Measurements from ENCODE around the gene GPR160. TPM values are rescaled to one million over a fixed set of nuclear protein-coding genes. Genes with fewer than 3 reads are reported as not detected.

The GPR160 gene
- total and polyA plus RNA-seq, 2 of the 13 experiments (the other 11 are each of a cell fraction or from before 2014, with no cell fraction given), result 12.1 to 23.2 TPM

- H3K27me3 ChIP-seq (ENCODE audit: control insufficient read depth in 1 of 2, insufficient read depth in 2 of 2, low read length in 2 of 2), result no peaks in the 10 kb centered on the region
- no peak for FAIRE-seq
These were observed 19.8 kb downstream of the GPR160 start for GRCh38 chr3:170057550-170057949.

More at GRCh38 chr3:170057550-170057949, 19.8 kb downstream of the GPR160 start:
- TF ChIP-seq NR2F6 (IDR thresholded peaks at IDR 0.05), result no peak
- no peak for TF ChIP-seq NR2F6 (CRISPR knock-in tag; IDR thresholded peaks at IDR 0.05)
- no peak for TF ChIP-seq HIVEP1 (CRISPR knock-in tag; IDR thresholded peaks at IDR 0.05)
- TF ChIP-seq ZFP90 (CRISPR knock-in tag; IDR thresholded peaks at IDR 0.05; ENCODE audit: borderline replicate concordance), result no peak
- no peak for TF ChIP-seq MIXL1 (CRISPR knock-in tag; IDR thresholded peaks at IDR 0.05)
- no peak for TF ChIP-seq ZNF788 (CRISPR knock-in tag; IDR thresholded peaks at IDR 0.05; ENCODE audit: borderline replicate concordance)
- TF ChIP-seq ZFP82 (CRISPR knock-in tag; IDR thresholded peaks at IDR 0.05; ENCODE audit: borderline replicate concordance), result no peak
- no peak for TF ChIP-seq HNF4A (CRISPR knock-in tag; IDR thresholded peaks at IDR 0.05)
- TF ChIP-seq ZNF234 (CRISPR knock-in tag; conservative IDR thresholded peaks at IDR 0.05), result no peak
- TF ChIP-seq ETV5 (CRISPR knock-in tag; IDR thresholded peaks at IDR 0.05; ENCODE audit: borderline replicate concordance), result no peak
- no peak for TF ChIP-seq RNF219 (CRISPR knock-in tag; IDR thresholded peaks at IDR 0.05)
- TF ChIP-seq ZNF251 (CRISPR knock-in tag; IDR thresholded peaks at IDR 0.05), result no peak
- no peak for TF ChIP-seq MNT (IDR thresholded peaks at IDR 0.05)
- no peak for TF ChIP-seq ZEB1 (IDR thresholded peaks at IDR 0.05; ENCODE audit: insufficient replicate concordance, low read depth)
- no peak for TF ChIP-seq ZNF343 (CRISPR knock-in tag; IDR thresholded peaks at IDR 0.05)
- no peak for TF ChIP-seq PAXIP1 (CRISPR knock-in tag; conservative IDR thresholded peaks at IDR 0.05)
- TF ChIP-seq ZNF589 (CRISPR knock-in tag; conservative IDR thresholded peaks at IDR 0.05), result no peak
- ChIA-PET CTCF (ENCODE audit: low intra/inter-chr PET ratio, low total read pairs) (no interaction called here), POLR2A (no interaction called here)
- no peaks in the 10 kb centered on the region for H3K79me2 ChIP-seq (ENCODE audit: insufficient read depth, low read length)
- no TSS peak for BruUV-seq (replicated peaks)
- WGBS (ENCODE audit: low lambda C conversion rate), result 98% methylated on average over 3 of the region's 3 CpGs
- H3K4me2 ChIP-seq (ENCODE audit: low read depth, low read length), result no peak overlapping the region
- ATAC-seq, result no peak
- H2AFZ ChIP-seq (ENCODE audit: low read length), result no peak overlapping the region
- no peaks in the 10 kb centered on the region for H3K9me3 ChIP-seq (ENCODE audit: low read length)
- H3K27ac ChIP-seq (ENCODE audit: extremely low read length, insufficient read depth, low read length), result no peak overlapping the region
- no peaks in the 10 kb centered on the region for H3K4me1 ChIP-seq (ENCODE audit: insufficient read depth, low read length)
- no peak overlapping the region for H3K9ac ChIP-seq (ENCODE audit: insufficient read depth, low read depth, low read length)
- peaks cover 0 to 4% of the 10 kb centered on the region in 2 experiments; a peak in 3 of 5 replicates for H3K36me3 ChIP-seq (replicated peaks in 1 of 2; ENCODE audit: control insufficient read depth in 1 of 2, insufficient read depth in 2 of 2, low read length in 2 of 2)
- H3K4me3 ChIP-seq (replicated peaks in 1 of 3; ENCODE audit: insufficient read depth in 1 of 3, low read depth in 2 of 3, low read length in 3 of 3), result no peak overlapping the region
- H4K20me1 ChIP-seq (ENCODE audit: insufficient read depth, low read length), result 0 out of 2 replicates have a peak, but pooled peaks cover 2% of the 10 kb centered on the region
- DNase-seq (ENCODE audit: low spot score), result no peak
- in situ Hi-C loops (cut with HindIII; ENCODE audit: extremely low pct_ligation_motif_present, low pct_unique_long_range_greater_than_20kb) (no loop called here), intact Hi-C loops (cut with micrococcal nuclease; ENCODE audit: unreplicated experiment) (no loop called here)
